HepG2 (cell line): ENCODE results near the gene AQP7. TPM values are rescaled to one million over a fixed set of nuclear protein-coding genes. Genes with fewer than 3 reads are reported as not detected.

Experiments used
- ARHGAP35 ChIP-seq: sonication (generic); formaldehyde crosslinking; IDR thresholded peaks from 2 replicates; pipeline ENCODE4 v1.9.0; 2022; ENCODE audit warnings: mild to moderate bottlenecking, inconsistent platforms, moderate library complexity, missing genetic modification reagents, borderline replicate concordance
- ISX ChIP-seq: sonication (generic); formaldehyde crosslinking; conservative IDR thresholded peaks from 2 replicates; pipeline ENCODE4 v1.5.0; 2020; ENCODE audit warnings: missing genetic modification reagents
- MIER3 ChIP-seq: IDR thresholded peaks from 2 replicates; pipeline ENCODE4 v1.6.1; 2016; ENCODE audit warnings: missing compliant biosample characterization, borderline replicate concordance
- NFAT5 ChIP-seq: sonication (generic); formaldehyde crosslinking; IDR thresholded peaks from 2 replicates; pipeline ENCODE4 v1.4.0; 2020; ENCODE audit warnings: missing genetic modification reagents
- SMAD3 ChIP-seq: sonication (generic); formaldehyde crosslinking; IDR thresholded peaks from 2 replicates; pipeline ENCODE4 v1.4.0; 2020; ENCODE audit warnings: missing genetic modification reagents
- SYNCRIP ChIP-seq: fragments of 200-400 bp; formaldehyde crosslinking; IDR thresholded peaks from 2 replicates; pipeline ENCODE4 v1.6.1; 2018; ENCODE audit warnings: mild to moderate bottlenecking, low read depth, low read length; ENCODE audit not compliant: insufficient read depth
- TIGD3 ChIP-seq: sonication (generic); formaldehyde crosslinking; IDR thresholded peaks from 2 replicates; pipeline ENCODE4 v1.5.1; 2020; ENCODE audit warnings: mild to moderate bottlenecking, missing genetic modification reagents, borderline replicate concordance
- ZFP82 ChIP-seq: sonication (generic); formaldehyde crosslinking; IDR thresholded peaks from 2 replicates; pipeline ENCODE4 v1.5.1; 2020; ENCODE audit warnings: mild to moderate bottlenecking, missing genetic modification reagents, borderline replicate concordance
- ZFX ChIP-seq: sonication (generic); formaldehyde crosslinking; IDR thresholded peaks from 2 replicates; pipeline ENCODE4 v1.4.0; 2020; ENCODE audit warnings: mild to moderate bottlenecking, low read depth, missing genetic modification reagents, moderate library complexity
- ZNF224 ChIP-seq: sonication (generic); formaldehyde crosslinking; IDR thresholded peaks from 2 replicates; pipeline ENCODE4 v1.5.0; 2020; ENCODE audit warnings: mild to moderate bottlenecking, missing genetic modification reagents
- ZNF253 ChIP-seq: sonication (generic); formaldehyde crosslinking; IDR thresholded peaks from 2 replicates; pipeline ENCODE4 v1.8.0; 2022; ENCODE audit warnings: mild to moderate bottlenecking, missing genetic modification reagents, borderline replicate concordance
- ZNF282 ChIP-seq: fragments of 450-650 bp; IDR thresholded peaks from 2 replicates; pipeline ENCODE4 v1.6.1; 2018; ENCODE audit not compliant: partially characterized antibody
- ZNF30 ChIP-seq: sonication (generic); formaldehyde crosslinking; IDR thresholded peaks from 2 replicates; pipeline ENCODE4 v1.5.0; 2020; ENCODE audit warnings: mild to moderate bottlenecking, missing genetic modification reagents
- ZNF354B ChIP-seq: sonication (generic); formaldehyde crosslinking; IDR thresholded peaks from 2 replicates; pipeline ENCODE4 v1.8.0; 2022; ENCODE audit warnings: mild to moderate bottlenecking, missing genetic modification reagents
- ZNF556 ChIP-seq: sonication (generic); formaldehyde crosslinking; IDR thresholded peaks from 2 replicates; pipeline ENCODE4 v1.4.0; 2020; ENCODE audit warnings: mild to moderate bottlenecking, missing genetic modification reagents, borderline replicate concordance
- ZNF558 ChIP-seq: sonication (generic); formaldehyde crosslinking; IDR thresholded peaks from 2 replicates; pipeline ENCODE4 v1.9.0; 2022; ENCODE audit warnings: mild to moderate bottlenecking, missing genetic modification reagents, borderline replicate concordance
- ZNF564 ChIP-seq: sonication (generic); formaldehyde crosslinking; IDR thresholded peaks from 2 replicates; pipeline ENCODE4 v1.8.1; 2023; ENCODE audit warnings: mild to moderate bottlenecking, missing genetic modification reagents
- ZNF570 ChIP-seq: sonication (generic); formaldehyde crosslinking; IDR thresholded peaks from 2 replicates; pipeline ENCODE4 v1.4.0; 2020; ENCODE audit warnings: mild to moderate bottlenecking, missing genetic modification reagents, borderline replicate concordance
- ZNF678 ChIP-seq: sonication (generic); formaldehyde crosslinking; IDR thresholded peaks from 2 replicates; pipeline ENCODE4 v1.4.0; 2020; ENCODE audit warnings: mild to moderate bottlenecking, missing genetic modification reagents
- ZSCAN21 ChIP-seq: sonication (generic); formaldehyde crosslinking; IDR thresholded peaks from 2 replicates; pipeline ENCODE4 v1.8.0; 2022; ENCODE audit warnings: mild to moderate bottlenecking, missing genetic modification reagents, moderate library complexity, borderline replicate concordance
- polyA plus RNA-seq, 8 experiments: library from polyadenylated mRNA; depleted of rRNA in 3 of 8; stranded (reverse) in 7 of 8; unstranded in 1 of 8; fragments of >200 nt; fragmentation: Illumina TruSeq in 4 of 8; extraction: Trizol in 4 of 8; gene quantifications; 2 replicates each; pipeline versions ENCODE4 v1.2.1 to v1.2.3, GENCODE V29; 2011 to 2016; ENCODE audit warnings: low read depth in 4 of 8, missing spikeins in 1 of 8, mixed read lengths in 1 of 8; ENCODE audit not compliant: insufficient read depth in 1 of 8
- total RNA-seq, 5 experiments: library from RNA; depleted of rRNA; stranded (reverse); fragments of >200 nt; fragmentation: Illumina TruSeq; extraction: Trizol; gene quantifications; 2 replicates each; pipeline ENCODE4 v1.2.3, GENCODE V29; 2016; ENCODE audit warnings: low read depth in 1 of 5
- TF ChIP-seq, protein P1 (sequence below): IDR thresholded peaks from 2 replicates; pipeline ENCODE4 v1.6.1; 2018; ENCODE audit warnings: missing genetic modification reagents, mild to moderate bottlenecking, missing compliant biosample characterization

Gene AQP7
- total and polyA plus RNA-seq, 2 of the 13 experiments (the other 11 are each of a cell fraction or from before 2014, with no cell fraction given) = 1.9 to 2.1 TPM

DNA sequence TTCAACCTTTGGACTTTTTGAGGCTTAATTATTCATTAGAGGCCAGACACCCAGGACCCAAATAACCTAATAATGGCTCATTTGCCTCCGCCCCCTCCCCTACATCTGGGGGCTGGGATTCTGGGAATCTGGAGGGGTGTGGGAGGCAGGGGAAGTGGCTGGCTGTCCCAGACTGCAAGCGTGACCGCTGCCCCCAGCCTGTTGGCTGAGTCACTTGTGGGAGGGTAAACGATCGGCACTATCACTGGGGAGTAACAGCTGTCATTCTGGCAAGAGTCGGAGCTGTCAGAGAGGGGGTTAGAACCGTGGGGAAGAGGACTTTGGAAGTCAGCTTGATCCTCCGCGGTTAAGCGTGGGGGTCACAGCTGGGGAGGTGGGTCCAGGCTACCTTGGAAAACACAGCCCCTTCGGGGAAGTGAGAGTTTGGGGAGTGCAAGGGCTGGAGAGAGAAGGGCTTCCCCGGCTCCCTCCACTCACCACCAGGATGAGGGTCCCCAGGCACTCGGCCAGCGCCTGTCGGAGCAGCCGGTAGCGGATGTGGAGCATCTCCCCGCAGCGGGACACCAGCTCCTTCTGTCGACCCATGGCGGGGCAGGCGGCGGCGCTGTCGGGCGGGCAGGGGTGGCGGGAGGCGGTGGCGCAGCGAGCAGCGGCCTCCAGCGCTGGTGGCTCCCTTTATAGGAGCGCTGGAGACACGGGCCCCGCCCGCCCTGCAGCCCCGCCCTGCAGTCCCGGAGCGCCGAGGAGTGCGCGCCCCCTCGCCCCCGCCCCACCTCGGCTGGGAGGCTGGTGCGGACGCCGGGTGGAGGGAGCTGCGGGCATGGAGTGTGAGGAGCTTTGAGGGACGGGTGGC, 44.8 kb upstream of the AQP7 start, which contains the start of gene AQP3 (continued):
- no peak; the same call in 1 of the 2 replicates for TF ChIP-seq ZFX (CRISPR knock-in tag)
- no peak for TF ChIP-seq ZNF30 (CRISPR knock-in tag)
- no peak for TF ChIP-seq NFAT5
- TF ChIP-seq ISX (CRISPR knock-in tag) = no peak
- TF ChIP-seq SMAD3 (CRISPR knock-in tag) = no peak
- TF ChIP-seq TIGD3 (CRISPR knock-in tag) = no peak
- TF ChIP-seq, protein P1, sequence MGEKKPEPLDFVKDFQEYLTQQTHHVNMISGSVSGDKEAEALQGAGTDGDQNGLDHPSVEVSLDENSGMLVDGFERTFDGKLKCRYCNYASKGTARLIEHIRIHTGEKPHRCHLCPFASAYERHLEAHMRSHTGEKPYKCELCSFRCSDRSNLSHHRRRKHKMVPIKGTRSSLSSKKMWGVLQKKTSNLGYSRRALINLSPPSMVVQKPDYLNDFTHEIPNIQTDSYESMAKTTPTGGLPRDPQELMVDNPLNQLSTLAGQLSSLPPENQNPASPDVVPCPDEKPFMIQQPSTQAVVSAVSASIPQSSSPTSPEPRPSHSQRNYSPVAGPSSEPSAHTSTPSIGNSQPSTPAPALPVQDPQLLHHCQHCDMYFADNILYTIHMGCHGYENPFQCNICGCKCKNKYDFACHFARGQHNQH (CRISPR knock-in tag) = no peak
- 0 out of 2 replicates have a peak, but pooled peaks have one; percentile 39 for TF ChIP-seq ZFP82
- no peak for TF ChIP-seq ZNF564 (CRISPR knock-in tag)
- TF ChIP-seq ZNF570 = no peak
- TF ChIP-seq ZNF253 (CRISPR knock-in tag) = no peak
- TF ChIP-seq ZNF224 (CRISPR knock-in tag) = no peak
- TF ChIP-seq ZNF354B (CRISPR knock-in tag) = no peak
- TF ChIP-seq SYNCRIP = no peak
- no peak for TF ChIP-seq ZNF558 (CRISPR knock-in tag)
- TF ChIP-seq MIER3 (CRISPR knock-in tag) = 0 out of 2 replicates have a peak, but pooled peaks have one; percentile 12
- no peak for TF ChIP-seq ARHGAP35
- TF ChIP-seq ZSCAN21 (CRISPR knock-in tag) = peak; percentile 37; the same call in 1 of the 2 replicates
- no peak for TF ChIP-seq ZNF678
- TF ChIP-seq ZNF556 (CRISPR knock-in tag) = peak; percentile 64; the same call in 1 of the 2 replicates
- TF ChIP-seq ZNF282 = no peak
